Panc1 (cell line): ENCODE results near the gene SERPINB13.

ENCODE experiments used
- POLR2AphosphoS5 ChIP-seq: IDR thresholded peaks from 2 replicates; pipeline ENCODE4 v1.6.1; 2012; ENCODE audit warnings: mild to moderate bottlenecking, low read depth, low read length, moderate library complexity
- REST ChIP-seq, 2 experiments: IDR thresholded peaks; 2 replicates each; pipeline ENCODE4 v1.6.1; 2011 to 2012; ENCODE audit warnings: low read depth in 2 of 2, control low read depth in 1 of 2, low read length in 1 of 2, mild to moderate bottlenecking in 1 of 2, moderate library complexity in 1 of 2; ENCODE audit not compliant: insufficient read depth in 1 of 2
- SIN3A ChIP-seq: IDR thresholded peaks from 2 replicates; pipeline ENCODE4 v1.6.1; 2012; ENCODE audit warnings: low read depth, mild to moderate bottlenecking, low read length, moderate library complexity, borderline replicate concordance; ENCODE audit not compliant: insufficient read depth
- TCF7L2 ChIP-seq: IDR thresholded peaks from 2 replicates; pipeline ENCODE4 v1.6.1; 2011; ENCODE audit warnings: mild to moderate bottlenecking, low read depth, low read length, inconsistent platforms
- TF ChIP-seq, protein P1 (sequence below): fragments of 450-650 bp; IDR thresholded peaks from 2 replicates; pipeline ENCODE4 v1.5.1; 2017; ENCODE audit warnings: mild to moderate bottlenecking

DNA sequence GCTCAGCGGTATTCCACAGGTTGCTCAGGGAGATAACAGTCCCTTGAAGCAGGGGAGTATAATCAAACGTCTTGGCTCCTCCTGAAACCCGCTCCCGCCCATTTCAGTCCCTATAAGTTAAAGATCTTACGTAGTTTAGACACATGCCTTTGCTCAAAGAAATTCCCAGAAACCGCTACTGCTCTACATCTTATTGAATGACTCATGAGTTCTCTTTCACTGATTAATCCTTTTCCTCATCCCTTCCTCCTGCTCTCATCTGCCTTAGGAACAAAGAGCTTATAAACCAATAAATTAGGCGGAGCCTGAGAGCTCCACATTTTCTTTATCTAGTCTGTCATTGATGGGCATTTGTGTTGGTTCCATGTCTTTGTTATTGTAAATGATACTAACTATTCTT, 61.1 kb downstream of the SERPINB13 start:
- TF ChIP-seq, protein P1, sequence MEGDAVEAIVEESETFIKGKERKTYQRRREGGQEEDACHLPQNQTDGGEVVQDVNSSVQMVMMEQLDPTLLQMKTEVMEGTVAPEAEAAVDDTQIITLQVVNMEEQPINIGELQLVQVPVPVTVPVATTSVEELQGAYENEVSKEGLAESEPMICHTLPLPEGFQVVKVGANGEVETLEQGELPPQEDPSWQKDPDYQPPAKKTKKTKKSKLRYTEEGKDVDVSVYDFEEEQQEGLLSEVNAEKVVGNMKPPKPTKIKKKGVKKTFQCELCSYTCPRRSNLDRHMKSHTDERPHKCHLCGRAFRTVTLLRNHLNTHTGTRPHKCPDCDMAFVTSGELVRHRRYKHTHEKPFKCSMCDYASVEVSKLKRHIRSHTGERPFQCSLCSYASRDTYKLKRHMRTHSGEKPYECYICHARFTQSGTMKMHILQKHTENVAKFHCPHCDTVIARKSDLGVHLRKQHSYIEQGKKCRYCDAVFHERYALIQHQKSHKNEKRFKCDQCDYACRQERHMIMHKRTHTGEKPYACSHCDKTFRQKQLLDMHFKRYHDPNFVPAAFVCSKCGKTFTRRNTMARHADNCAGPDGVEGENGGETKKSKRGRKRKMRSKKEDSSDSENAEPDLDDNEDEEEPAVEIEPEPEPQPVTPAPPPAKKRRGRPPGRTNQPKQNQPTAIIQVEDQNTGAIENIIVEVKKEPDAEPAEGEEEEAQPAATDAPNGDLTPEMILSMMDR: no peak
- no peak for TF ChIP-seq REST (IDR thresholded peaks at IDR 0.05; ENCODE audit: insufficient read depth in 1 of 2, low read depth in 2 of 2, low read length in 1 of 2)
- TF ChIP-seq TCF7L2: no peak
- TF ChIP-seq POLR2AphosphoS5: no peak
- no peak for TF ChIP-seq SIN3A
